Activated CD8-positive, alpha-beta T cell treated with anti-CD3 and anti-CD28 coated beads for 36 hours (primary cell): ENCODE data around the gene ANKRD10. TPM values are rescaled to one million over a fixed set of nuclear protein-coding genes. Genes with fewer than 3 reads are reported as not detected.

Experiments
- ATAC-seq: fragments of 200-7000 bp; cut with Tn5 transposase; one replicate; pipeline ENCODE4 v1.10.0; 2021; ENCODE audit warnings: mild to moderate bottlenecking, moderate library complexity
- CTCF ChIA-PET: fragments of 350-600 bp; sonication (Branson Sonifier 250); formaldehyde crosslinking; loops from one replicate; lab custom pipeline; 2021; ENCODE audit warnings: antibody characterized with exemption; lab: Charles Lee
- POLR2A ChIA-PET: fragments of 350-600 bp; sonication (Branson Sonifier 250); formaldehyde crosslinking; loops from one replicate; lab custom pipeline; 2021; ENCODE audit warnings: antibody characterized with exemption; lab: Charles Lee
- DNase-seq: peaks from one replicate; pipeline ENCODE4 v3.0.0-alpha.2; 2020
- H3K27ac Mint-ChIP-seq: one replicate; pipeline ENCODE4 v1.8.0; 2021; ENCODE audit warnings: mild to moderate bottlenecking, mixed read lengths
- H3K27me3 Mint-ChIP-seq: one replicate; pipeline ENCODE4 v1.8.0; 2021; ENCODE audit warnings: mixed read lengths
- H3K36me3 Mint-ChIP-seq: one replicate; pipeline ENCODE4 v1.8.0; 2021; ENCODE audit warnings: low read depth, mixed read lengths
- H3K4me1 Mint-ChIP-seq: one replicate; pipeline ENCODE4 v1.8.0; 2021; ENCODE audit warnings: low read depth, mixed read lengths
- H3K4me3 Mint-ChIP-seq: one replicate; pipeline ENCODE4 v1.8.0; 2021; ENCODE audit warnings: mild to moderate bottlenecking, moderate library complexity, mixed read lengths
- H3K9me3 Mint-ChIP-seq: one replicate; pipeline ENCODE4 v1.8.0; 2021; ENCODE audit warnings: mixed read lengths
- intact Hi-C: fragments of 100-400 bp; cut with micrococcal nuclease; formaldehyde crosslinking; loops from one replicate; pipeline ENCODE4 v1.10.0; 2022
- total RNA-seq, 2 experiments: library from RNA; stranded (reverse); gene quantifications; one replicate each; pipeline ENCODE4 v1.2.3, GENCODE V29; 2021
- TF ChIP-seq, protein P1 (sequence below): fragments of 200-600 bp; IDR thresholded peaks from one replicate; pipeline ENCODE4 v1.8.0; 2022; ENCODE audit warnings: antibody characterized with exemption, mild to moderate bottlenecking

ANKRD10 gene
- total RNA-seq, 2 experiments from 2014 or later: 81.6 to 86.1 TPM

DNA sequence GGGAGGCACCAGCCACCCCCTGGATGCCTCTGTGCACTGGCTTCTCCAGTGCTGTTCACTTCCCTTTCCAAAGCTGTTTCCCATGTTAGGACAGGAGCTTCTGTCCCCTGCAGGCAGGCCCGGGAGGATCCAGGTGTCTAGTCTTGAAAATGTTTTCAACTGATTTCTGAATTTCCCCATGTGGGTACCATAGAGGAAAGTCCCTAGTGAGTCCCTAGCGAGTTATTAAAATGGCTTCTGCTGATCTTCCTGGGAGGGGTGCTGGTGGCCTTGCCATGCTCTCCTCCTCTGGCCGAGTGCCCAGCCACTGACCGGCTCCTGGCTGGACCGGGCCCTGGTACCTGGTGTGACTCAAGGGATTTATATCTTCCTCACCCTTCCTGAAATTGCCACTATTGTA, 5.2 kb upstream of the ANKRD10 start:
- Mint-ChIP-seq H3K4me1 (peaks cover 23% of the 10 kb centered on the region), H3K27ac (peak overlapping the region; percentile 8), H3K27me3 (peaks cover 27% of the 10 kb centered on the region), H3K4me3 (no peak overlapping the region), H3K9me3 (no peaks in the 10 kb centered on the region), H3K36me3 (peaks cover 2% of the 10 kb centered on the region)
- TF ChIP-seq, protein P1, sequence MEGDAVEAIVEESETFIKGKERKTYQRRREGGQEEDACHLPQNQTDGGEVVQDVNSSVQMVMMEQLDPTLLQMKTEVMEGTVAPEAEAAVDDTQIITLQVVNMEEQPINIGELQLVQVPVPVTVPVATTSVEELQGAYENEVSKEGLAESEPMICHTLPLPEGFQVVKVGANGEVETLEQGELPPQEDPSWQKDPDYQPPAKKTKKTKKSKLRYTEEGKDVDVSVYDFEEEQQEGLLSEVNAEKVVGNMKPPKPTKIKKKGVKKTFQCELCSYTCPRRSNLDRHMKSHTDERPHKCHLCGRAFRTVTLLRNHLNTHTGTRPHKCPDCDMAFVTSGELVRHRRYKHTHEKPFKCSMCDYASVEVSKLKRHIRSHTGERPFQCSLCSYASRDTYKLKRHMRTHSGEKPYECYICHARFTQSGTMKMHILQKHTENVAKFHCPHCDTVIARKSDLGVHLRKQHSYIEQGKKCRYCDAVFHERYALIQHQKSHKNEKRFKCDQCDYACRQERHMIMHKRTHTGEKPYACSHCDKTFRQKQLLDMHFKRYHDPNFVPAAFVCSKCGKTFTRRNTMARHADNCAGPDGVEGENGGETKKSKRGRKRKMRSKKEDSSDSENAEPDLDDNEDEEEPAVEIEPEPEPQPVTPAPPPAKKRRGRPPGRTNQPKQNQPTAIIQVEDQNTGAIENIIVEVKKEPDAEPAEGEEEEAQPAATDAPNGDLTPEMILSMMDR: no peak
- DNase-seq (no peak), ATAC-seq (no peak)
- ChIA-PET POLR2A (interaction anchor here (1.0 kb wide), 1 partner anchor 17 kb away, joined by 3 read pairs; no protein-coding TSS in a partner anchor), CTCF (no interaction called here)
- intact Hi-C loops: no loop called here

DNA sequence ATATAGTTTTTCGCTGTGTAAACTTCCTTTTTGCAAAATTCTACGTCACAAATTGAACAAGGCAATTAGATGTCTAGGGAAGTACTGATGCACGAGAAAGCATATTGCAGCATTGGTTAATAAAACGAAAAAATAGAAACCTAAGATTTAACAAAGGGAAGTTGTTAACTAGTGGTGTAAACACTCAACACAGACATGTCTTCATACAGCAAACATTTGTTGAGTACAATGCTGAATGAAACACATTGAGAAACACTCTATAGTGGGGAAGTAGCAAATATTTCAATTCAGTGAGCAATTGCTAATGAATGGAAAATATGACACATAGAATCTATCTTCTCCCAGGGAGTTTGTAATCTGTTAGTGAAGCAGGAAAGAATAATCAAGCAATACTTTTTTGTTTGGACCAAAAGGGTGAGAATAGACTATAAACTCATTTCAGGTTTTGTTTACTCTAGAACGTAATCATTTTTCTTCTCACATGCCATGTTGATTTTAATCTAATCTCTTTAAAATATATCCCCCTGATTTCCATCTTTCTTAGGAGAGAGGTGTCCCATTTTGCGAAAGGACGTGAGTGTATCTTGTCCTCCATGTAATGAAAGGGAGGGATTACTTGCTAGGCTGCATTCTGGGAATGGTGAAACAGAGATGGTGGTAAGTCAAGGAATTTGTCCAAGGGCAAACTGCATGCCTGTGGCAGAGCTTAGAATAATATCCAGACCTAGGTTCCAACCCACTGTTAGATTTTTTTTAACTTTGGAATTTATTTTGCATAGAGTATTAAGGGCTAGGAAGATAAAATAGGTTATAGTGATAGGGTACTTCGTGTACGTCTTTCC, 1.7 kb upstream of the ANKRD10 start:
- H3K36me3 Mint-ChIP-seq: peaks cover 14% of the 10 kb centered on the region
- ATAC-seq: no peak
- intact Hi-C loops: loop anchor here (5.0 kb wide), 1 partner anchor 51 kb away; no protein-coding TSS in a partner anchor
- H3K27me3 Mint-ChIP-seq: peaks cover 2% of the 10 kb centered on the region
- POLR2A ChIA-PET: no interaction called here
- peak overlapping the region; percentile 21 for H3K27ac Mint-ChIP-seq
- H3K9me3 Mint-ChIP-seq: no peaks in the 10 kb centered on the region
- peaks cover 38% of the 10 kb centered on the region for H3K4me1 Mint-ChIP-seq
- TF ChIP-seq, protein P1: no peak
- peak overlapping the region; percentile 90 for H3K4me3 Mint-ChIP-seq
- CTCF ChIA-PET: no interaction called here
- no peak for DNase-seq

DNA sequence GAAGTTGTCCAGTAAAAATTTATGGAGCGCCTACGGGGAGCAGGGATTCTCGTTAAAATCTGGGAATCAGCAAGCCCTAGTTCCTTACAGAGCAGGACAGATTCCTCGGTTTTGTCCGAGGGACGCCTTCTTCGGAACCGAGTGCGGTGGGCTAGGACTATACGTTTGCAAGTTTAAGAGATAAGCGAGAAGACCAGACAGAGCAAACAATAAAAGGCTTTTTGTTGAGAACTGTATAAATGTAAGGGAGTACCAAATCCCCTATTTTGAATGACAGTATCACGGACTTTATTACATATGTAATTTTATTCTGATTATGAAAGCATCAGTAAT, 971 bp upstream of the ANKRD10 start:
- Mint-ChIP-seq H3K4me1 (peaks cover 35% of the 10 kb centered on the region), H3K27me3 (no peaks in the 10 kb centered on the region), H3K4me3 (peak overlapping the region; percentile 90), H3K9me3 (no peaks in the 10 kb centered on the region), H3K27ac (peak overlapping the region; percentile 92), H3K36me3 (peaks cover 15% of the 10 kb centered on the region)
- POLR2A ChIA-PET: interaction anchor here (0.8 to 3.1 kb wide), 3 partner anchors 8 to 203 kb away, joined by 3 to 12 read pairs (median 4); no protein-coding TSS in a partner anchor
- no peak for DNase-seq
- ATAC-seq: no peak
- intact Hi-C loops: loop anchor here (5.0 kb wide), 1 partner anchor 51 kb away; no protein-coding TSS in a partner anchor
- CTCF ChIA-PET: interaction anchor here (0.6 to 2.9 kb wide), 8 partner anchors 8 to 267 kb away, joined by 3 to 19 read pairs (median 4); no protein-coding TSS in a partner anchor
- TF ChIP-seq, protein P1: no peak

DNA sequence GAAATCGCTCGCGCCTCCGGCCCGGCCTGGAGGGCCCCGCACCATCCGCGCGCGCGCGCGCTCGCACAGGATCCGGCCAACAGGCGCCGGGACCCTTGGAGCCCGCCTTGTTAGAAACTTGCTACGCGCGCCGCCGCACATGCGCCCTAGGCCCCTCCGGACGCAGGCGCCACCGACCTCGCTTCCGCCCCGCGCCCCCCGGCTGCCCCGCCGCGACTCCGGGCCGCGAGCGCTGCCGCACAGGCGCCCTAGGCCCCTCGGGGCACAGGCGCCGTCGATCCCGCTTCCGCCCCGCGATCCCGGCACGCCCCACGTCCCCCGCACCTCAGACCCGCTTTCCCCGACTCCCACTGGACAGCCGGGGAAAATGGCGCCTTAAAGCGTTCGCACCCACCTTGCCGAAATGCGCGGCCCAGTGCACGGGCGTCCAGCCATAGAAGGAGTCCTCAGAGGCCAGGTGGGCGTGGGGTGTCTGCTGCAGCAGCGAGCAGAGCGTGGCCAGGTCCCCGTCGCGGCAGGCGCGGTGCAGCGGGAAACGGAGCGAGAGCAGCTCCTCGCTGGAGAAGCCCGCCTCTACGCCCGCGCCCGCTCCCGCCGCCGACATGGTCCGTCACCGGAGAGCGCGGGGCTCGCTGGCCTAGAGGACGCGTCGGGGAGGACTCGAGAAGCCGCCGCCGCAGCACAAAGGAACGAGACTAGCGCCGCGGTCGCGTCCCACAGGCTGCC, 375 bp downstream of the ANKRD10 start:
- Mint-ChIP-seq H3K4me3 (peak overlapping the region; percentile 90), H3K9me3 (no peaks in the 10 kb centered on the region), H3K4me1 (peaks cover 39% of the 10 kb centered on the region), H3K36me3 (peaks cover 23% of the 10 kb centered on the region), H3K27me3 (no peaks in the 10 kb centered on the region), H3K27ac (peak overlapping the region; percentile 94)
- TF ChIP-seq, protein P1: no peak
- CTCF ChIA-PET: interaction anchor here (0.7 to 2.9 kb wide), 9 partner anchors 9 to 1106 kb away, joined by 3 to 19 read pairs (median 3); no protein-coding TSS in a partner anchor
- ATAC-seq (peak; percentile 41), DNase-seq (peak; percentile 85)
- POLR2A ChIA-PET: interaction anchor here (0.7 to 3.1 kb wide), 10 partner anchors 9 to 365 kb away, joined by 3 to 21 read pairs (median 4); partner anchors contain the start of gene CARS2
- intact Hi-C loops: loop anchor here (5.0 kb wide), 2 partner anchors 53 to 202 kb away; partner anchors contain the start of gene ING1
